Measurements from ENCODE around the gene C6. TPM values are rescaled to one million over a fixed set of nuclear protein-coding genes. Genes with fewer than 3 reads are reported as not detected.

C6 gene
- total and polyA plus RNA-seq, 11 donors = 3.2 to 151 (median 61.9) TPM

- Histone ChIP-seq H3K4me1 (no peaks in the 10 kb centered on the region), H3K4me3 (no peak overlapping the region), H3K36me3 (no peaks in the 10 kb centered on the region), H3K27ac (no peak overlapping the region), H3K9me3 (no peaks in the 10 kb centered on the region), H3K27me3 (no peaks in the 10 kb centered on the region)
- intact Hi-C loops (cut with DNase I) = loop anchor here in 2 of 10 donors (5.0 to 10.0 kb wide), 2 partner anchors 203 to 211 kb away; partner anchors contain the start of gene C7 (in 1 of the 2)
- WGBS, 4 donors = 92 to 96% (median 94%) methylated on average over 3 of the region's 3 CpGs
- TF ChIP-seq CTCF (IDR thresholded peaks at IDR 0.05) (peak in 3 of 12 donors; percentile 3 to 16 (median 6)), POLR2A (IDR thresholded peaks at IDR 0.05) (no peak)
- ATAC-seq (no peak), DNase-seq (no peak)
These were observed 95.2 kb downstream of the C6 start for GRCh38 chr5:41118177-41118576.

- intact Hi-C loops (cut with DNase I) = loop anchor here in 2 of 10 donors (5.0 to 10.0 kb wide), 2 partner anchors 200 to 208 kb away; partner anchors contain the start of gene C7 (in 1 of the 2)
- Histone ChIP-seq H3K27me3 (no peaks in the 10 kb centered on the region), H3K9me3 (no peaks in the 10 kb centered on the region), H3K4me1 (no peaks in the 10 kb centered on the region), H3K36me3 (no peaks in the 10 kb centered on the region), H3K27ac (no peak overlapping the region), H3K4me3 (no peak overlapping the region)
- ATAC-seq (no peak), DNase-seq (no peak)
- 76 to 84% (median 83%) methylated on average over 2 of the region's 2 CpGs for WGBS, 4 donors
- TF ChIP-seq POLR2A (IDR thresholded peaks at IDR 0.05) = no peak
- no peak for TF ChIP-seq CTCF (IDR thresholded peaks at IDR 0.05)
These were observed 98.1 kb downstream of the C6 start for GRCh38 chr5:41115281-41115680.

GRCh38 chr5:41112486-41113455, 100.6 kb downstream of the C6 start:
- Histone ChIP-seq H3K4me1 (no peaks in the 10 kb centered on the region), H3K9me3 (peaks cover 0 to 3% (median 0%) of the 10 kb centered on the region in 12 donors), H3K36me3 (no peaks in the 10 kb centered on the region), H3K4me3 (no peak overlapping the region), H3K27me3 (no peaks in the 10 kb centered on the region), H3K27ac (no peak overlapping the region)
- DNase-seq = no peak
- 79 to 89% (median 83%) methylated on average over 2 of the region's 2 CpGs for WGBS, 4 donors
- intact Hi-C loops (cut with DNase I) = loop anchor here in 1 of 10 donors (10.0 kb wide), 1 partner anchor 198 kb away; no protein-coding TSS in a partner anchor
- peak in 2 of 4 donors; percentile 51 to 61 for ATAC-seq
- no peak for TF ChIP-seq POLR2A (IDR thresholded peaks at IDR 0.05)
- TF ChIP-seq CTCF (IDR thresholded peaks at IDR 0.05) = no peak

- H3K4me3 ChIP-seq = no peak overlapping the region
- TF ChIP-seq POLR2A (IDR thresholded peaks at IDR 0.05) = no peak
- no peak for TF ChIP-seq CTCF (IDR thresholded peaks at IDR 0.05)
- no peak overlapping the region for H3K27ac ChIP-seq
- DNase-seq (no peak), ATAC-seq (no peak)
- intact Hi-C loops (cut with DNase I) = no loop called here
- no peaks in the 10 kb centered on the region for H3K27me3 ChIP-seq
- no peaks in the 10 kb centered on the region for H3K4me1 ChIP-seq
- H3K36me3 ChIP-seq = no peaks in the 10 kb centered on the region
- peaks cover 0 to 3% (median 0%) of the 10 kb centered on the region in 12 donors for H3K9me3 ChIP-seq
These were observed 104.1 kb downstream of the C6 start for GRCh38 chr5:41109186-41109585.

Measured in heart left ventricle (tissue), 16 donors.